CD4-positive, alpha-beta memory T cell (primary cell): ENCODE measurements around the gene RIPOR3. TPM values are rescaled to one million over a fixed set of nuclear protein-coding genes. Genes with fewer than 3 reads are reported as not detected.
"Not testable (repeated sequence)": the region's sequence is repeated elsewhere in the genome, so short reads cannot be mapped to it uniquely, and the experiment has no call there.

Source experiments
- CTCF ChIA-PET: fragments of 350-600 bp; sonication (Branson Sonifier 250); formaldehyde crosslinking; loops from one replicate; lab custom pipeline; 2021; ENCODE audit warnings: inconsistent platforms; ENCODE audit not compliant: partially characterized antibody; lab: Charles Lee
- POLR2A ChIA-PET: fragments of 350-600 bp; sonication (Branson Sonifier 250); formaldehyde crosslinking; loops from one replicate; lab custom pipeline; 2021; ENCODE audit not compliant: partially characterized antibody; lab: Charles Lee
- DNase-seq, 5 donors: peaks; one replicate each; pipeline versions ENCODE4 v3.0.0 to v3.0.0-alpha.2; 2020 to 2022; ENCODE audit warnings: mixed read lengths in 1 of 5
- H3K27ac ChIP-seq: one replicate; pipeline ENCODE4 v1.7.0; 2013; ENCODE audit warnings: low read depth, low read length
- H3K27me3 ChIP-seq: 2 replicates; pipeline ENCODE4 v1.7.0; 2013; ENCODE audit warnings: mild to moderate bottlenecking, low read length, moderate library complexity; ENCODE audit not compliant: insufficient read depth
- H3K36me3 ChIP-seq: 2 replicates; pipeline ENCODE4 v1.7.0; 2013; ENCODE audit warnings: mild to moderate bottlenecking, low read length, moderate library complexity; ENCODE audit not compliant: insufficient read depth
- H3K4me1 ChIP-seq: 2 replicates; pipeline ENCODE4 v1.7.0; 2013; ENCODE audit warnings: mild to moderate bottlenecking, low read length, moderate library complexity; ENCODE audit not compliant: insufficient read depth
- H3K4me3 ChIP-seq, 2 donors: one replicate each; pipeline ENCODE4 v1.7.0; 2013; ENCODE audit warnings: low read length in 2 of 2, mild to moderate bottlenecking in 1 of 2
- H3K9me3 ChIP-seq, 2 donors: one replicate each; pipeline ENCODE4 v1.7.0; 2013; ENCODE audit warnings: low read length in 2 of 2, control low read depth in 1 of 2; ENCODE audit not compliant: control insufficient read depth in 1 of 2
- H3K27ac Mint-ChIP-seq, 7 donors: one replicate each; pipeline ENCODE4 v1.8.0; 2020 to 2021; ENCODE audit warnings: mixed read lengths in 7 of 7, mild to moderate bottlenecking in 6 of 7, inconsistent platforms in 3 of 7, moderate library complexity in 3 of 7
- H3K27me3 Mint-ChIP-seq, 2 donors: one replicate each; pipeline ENCODE4 v1.8.0; 2020 to 2021; ENCODE audit warnings: mixed read lengths in 2 of 2
- H3K36me3 Mint-ChIP-seq, 2 donors: one replicate each; pipeline ENCODE4 v1.8.0; 2020 to 2021; ENCODE audit warnings: mixed read lengths in 2 of 2, inconsistent platforms in 1 of 2, mild to moderate bottlenecking in 1 of 2
- H3K4me1 Mint-ChIP-seq, 4 donors: one replicate each; pipeline ENCODE4 v1.8.0; 2020 to 2021; ENCODE audit warnings: mixed read lengths in 4 of 4, mild to moderate bottlenecking in 1 of 4
- H3K4me3 Mint-ChIP-seq, 8 donors: one replicate each; pipeline ENCODE4 v1.8.0; 2020 to 2021; ENCODE audit warnings: mixed read lengths in 8 of 8, mild to moderate bottlenecking in 7 of 8, moderate library complexity in 6 of 8, inconsistent platforms in 3 of 8
- H3K9me3 Mint-ChIP-seq, 8 donors: one replicate each; pipeline ENCODE4 v1.8.0; 2020 to 2021; ENCODE audit warnings: mixed read lengths in 8 of 8, mild to moderate bottlenecking in 5 of 8, inconsistent platforms in 3 of 8, moderate library complexity in 1 of 8
- intact Hi-C: fragments of 100-400 bp; cut with micrococcal nuclease; formaldehyde crosslinking; loops from one replicate; pipeline ENCODE4 v1.15.1; 2023
- polyA plus RNA-seq, 2 donors: library from polyadenylated mRNA; unstranded; fragments of 300-500 nt; fragmentation: Illumina TruSeq; gene quantifications; one replicate each; pipeline ENCODE4 v1.2.3, GENCODE V29; 2021
- total RNA-seq, 2 experiments: library from RNA; stranded (reverse); gene quantifications; one replicate each; pipeline ENCODE4 v1.2.3, GENCODE V29; 2021

The RIPOR3 gene
- total and polyA plus RNA-seq, 4 experiments from 2014 or later: 0.49 to 1.3 TPM; not detected in 2

GRCh38 chr20:50717312-50717711, 26.0 kb upstream of the RIPOR3 start:
- H3K9me3 Mint-ChIP-seq: peaks cover 0 to 2% (median 0%) of the 10 kb centered on the region in 8 donors
- Histone ChIP-seq H3K4me3 (no peak overlapping the region), H3K27ac (no peak overlapping the region), H3K9me3 (no peaks in the 10 kb centered on the region), H3K27me3 (no peaks in the 10 kb centered on the region), H3K4me1 (no peaks in the 10 kb centered on the region), H3K36me3 (no peaks in the 10 kb centered on the region)
- ChIA-PET CTCF (interaction anchor here (0.6 to 2.3 kb wide), 4 partner anchors 11 to 77 kb away, joined by 3 to 12 read pairs (median 4); no protein-coding TSS in a partner anchor), POLR2A (no interaction called here)
- intact Hi-C loops: no loop called here
- H3K4me3 Mint-ChIP-seq: no peak overlapping the region
- peaks cover 12 to 16% of the 10 kb centered on the region in 2 donors for H3K27me3 Mint-ChIP-seq
- H3K27ac Mint-ChIP-seq: no peak overlapping the region
- no peaks in the 10 kb centered on the region for H3K36me3 Mint-ChIP-seq
- DNase-seq: no peak
- no peaks in the 10 kb centered on the region for H3K4me1 Mint-ChIP-seq

- no peaks in the 10 kb centered on the region for H3K9me3 ChIP-seq
- peaks cover 0 to 2% (median 0%) of the 10 kb centered on the region in 8 donors for H3K9me3 Mint-ChIP-seq
- no peaks in the 10 kb centered on the region for H3K27me3 ChIP-seq
- H3K27ac ChIP-seq: no peak overlapping the region
- H3K36me3 Mint-ChIP-seq: no peaks in the 10 kb centered on the region
- CTCF ChIA-PET: interaction anchor here (1.0 kb wide), 1 partner anchor 26 kb away, joined by 3 read pairs; no protein-coding TSS in a partner anchor
- no peaks in the 10 kb centered on the region for H3K4me1 Mint-ChIP-seq
- no peaks in the 10 kb centered on the region for H3K4me1 ChIP-seq
- no peak overlapping the region for H3K4me3 Mint-ChIP-seq
- H3K36me3 ChIP-seq: no peaks in the 10 kb centered on the region
- no peak for DNase-seq
- POLR2A ChIA-PET: no interaction called here
- no peak overlapping the region for H3K4me3 ChIP-seq
- peaks cover 16 to 18% of the 10 kb centered on the region in 2 donors for H3K27me3 Mint-ChIP-seq
- intact Hi-C loops: no loop called here
- H3K27ac Mint-ChIP-seq: no peak overlapping the region
Measured at GRCh38 chr20:50716518-50716917, 25.2 kb upstream of the RIPOR3 start.

GRCh38 chr20:50715694-50716093, 24.4 kb upstream of the RIPOR3 start:
- Mint-ChIP-seq H3K36me3 (no peaks in the 10 kb centered on the region), H3K27me3 (peaks cover 20 to 22% of the 10 kb centered on the region in 2 donors), H3K4me3 (no peak overlapping the region), H3K9me3 (peaks cover 0 to 2% (median 0%) of the 10 kb centered on the region in 8 donors), H3K27ac (no peak overlapping the region), H3K4me1 (no peaks in the 10 kb centered on the region)
- DNase-seq: no peak
- Histone ChIP-seq H3K9me3 (no peaks in the 10 kb centered on the region), H3K27me3 (no peaks in the 10 kb centered on the region), H3K36me3 (no peaks in the 10 kb centered on the region), H3K4me1 (no peaks in the 10 kb centered on the region), H3K27ac (no peak overlapping the region), H3K4me3 (no peak overlapping the region)
- ChIA-PET CTCF (no interaction called here), POLR2A (no interaction called here)
- intact Hi-C loops: no loop called here

- H3K4me1 ChIP-seq, H3K9me3 ChIP-seq, H3K36me3 Mint-ChIP-seq, H3K27ac Mint-ChIP-seq, DNase-seq, H3K4me3 ChIP-seq, CTCF ChIA-PET, H3K36me3 ChIP-seq, POLR2A ChIA-PET, intact Hi-C loops, H3K27ac ChIP-seq, H3K4me1 Mint-ChIP-seq, H3K9me3 Mint-ChIP-seq, H3K4me3 Mint-ChIP-seq, H3K27me3 ChIP-seq: not testable (repeated sequence)
- peaks cover 22 to 26% of the 10 kb centered on the region in 2 donors for H3K27me3 Mint-ChIP-seq
Measured at GRCh38 chr20:50714426-50714825, 23.1 kb upstream of the RIPOR3 start.

GRCh38 chr20:50713657-50714101, 22.3 kb upstream of the RIPOR3 start:
- intact Hi-C loops: no loop called here
- no peak for DNase-seq
- H3K9me3 Mint-ChIP-seq: peaks cover 0 to 2% (median 0%) of the 10 kb centered on the region in 8 donors
- Histone ChIP-seq H3K9me3 (no peaks in the 10 kb centered on the region), H3K36me3 (no peaks in the 10 kb centered on the region), H3K4me3 (no peak overlapping the region), H3K27ac (no peak overlapping the region), H3K4me1 (no peaks in the 10 kb centered on the region), H3K27me3 (no peaks in the 10 kb centered on the region)
- no peaks in the 10 kb centered on the region for H3K36me3 Mint-ChIP-seq
- H3K27me3 Mint-ChIP-seq: peaks cover 22 to 26% of the 10 kb centered on the region in 2 donors
- H3K4me1 Mint-ChIP-seq: no peaks in the 10 kb centered on the region
- POLR2A ChIA-PET: no interaction called here
- CTCF ChIA-PET: no interaction called here
- H3K27ac Mint-ChIP-seq: no peak overlapping the region
- no peak overlapping the region for H3K4me3 Mint-ChIP-seq

GRCh38 chr20:50712771-50713656, 21.7 kb upstream of the RIPOR3 start:
- Histone ChIP-seq H3K36me3 (no peaks in the 10 kb centered on the region), H3K4me3 (no peak overlapping the region), H3K27me3 (no peaks in the 10 kb centered on the region), H3K9me3 (no peaks in the 10 kb centered on the region), H3K4me1 (no peaks in the 10 kb centered on the region), H3K27ac (no peak overlapping the region)
- ChIA-PET CTCF (no interaction called here), POLR2A (no interaction called here)
- Mint-ChIP-seq H3K4me1 (no peaks in the 10 kb centered on the region), H3K36me3 (no peaks in the 10 kb centered on the region), H3K27ac (no peak overlapping the region), H3K9me3 (peaks cover 0 to 2% (median 0%) of the 10 kb centered on the region in 8 donors), H3K27me3 (peaks cover 21 to 26% of the 10 kb centered on the region in 2 donors), H3K4me3 (no peak overlapping the region)
- DNase-seq: no peak
- intact Hi-C loops: no loop called here

GRCh38 chr20:50711113-50711825, 19.9 kb upstream of the RIPOR3 start:
- Histone ChIP-seq H3K9me3 (no peaks in the 10 kb centered on the region), H3K36me3 (no peaks in the 10 kb centered on the region), H3K27me3 (no peaks in the 10 kb centered on the region), H3K4me3 (no peak overlapping the region), H3K4me1 (no peaks in the 10 kb centered on the region), H3K27ac (no peak overlapping the region)
- Mint-ChIP-seq H3K27me3 (peaks cover 25 to 26% of the 10 kb centered on the region in 2 donors), H3K4me3 (no peak overlapping the region), H3K27ac (no peak overlapping the region), H3K9me3 (peaks cover 0 to 2% (median 0%) of the 10 kb centered on the region in 8 donors), H3K4me1 (no peaks in the 10 kb centered on the region), H3K36me3 (no peaks in the 10 kb centered on the region)
- ChIA-PET CTCF (no interaction called here), POLR2A (no interaction called here)
- intact Hi-C loops: no loop called here
- no peak for DNase-seq
